GM19467 (cell line): Measurements from ENCODE around the gene RHBDF2.
A peak's percentile ranks its signal among the peaks of the same experiment; 100 is the strongest.
"Not testable (repeated sequence)": the region's sequence is repeated elsewhere in the genome, so short reads cannot be mapped to it uniquely, and the experiment has no call there.

Source experiments
- ATAC-seq: cut with Tn5 transposase; IDR thresholded peaks from one replicate; pipeline ENCODE4 v1.9.1; 2021; ENCODE audit warnings: mild to moderate bottlenecking, moderate library complexity; ENCODE audit not compliant: unreplicated experiment

Gene RHBDF2

DNA sequence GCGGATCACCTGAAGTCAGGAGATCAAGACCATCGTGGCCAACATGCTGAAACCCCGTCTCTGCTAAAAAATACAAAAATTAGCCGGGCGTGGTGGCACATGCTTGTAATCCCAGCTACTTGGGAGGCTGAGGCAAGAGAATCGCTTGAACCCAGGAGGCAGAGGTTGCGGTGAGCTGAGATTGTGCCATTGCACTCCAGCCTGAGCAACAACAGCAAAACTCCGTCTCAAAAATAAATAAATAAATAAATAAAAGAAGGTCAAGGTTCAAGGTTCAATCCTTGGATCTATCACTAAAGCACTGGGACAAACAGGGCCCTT, 24.2 kb upstream of the RHBDF2 start:
- not testable (repeated sequence) for ATAC-seq

- no peak for ATAC-seq
These were observed 23.6 kb upstream of the RHBDF2 start for GRCh38 chr17:76524598-76525512.

GRCh38 chr17:76523084-76524037, 22.1 kb upstream of the RHBDF2 start:
- peak; percentile 55 for ATAC-seq

DNA sequence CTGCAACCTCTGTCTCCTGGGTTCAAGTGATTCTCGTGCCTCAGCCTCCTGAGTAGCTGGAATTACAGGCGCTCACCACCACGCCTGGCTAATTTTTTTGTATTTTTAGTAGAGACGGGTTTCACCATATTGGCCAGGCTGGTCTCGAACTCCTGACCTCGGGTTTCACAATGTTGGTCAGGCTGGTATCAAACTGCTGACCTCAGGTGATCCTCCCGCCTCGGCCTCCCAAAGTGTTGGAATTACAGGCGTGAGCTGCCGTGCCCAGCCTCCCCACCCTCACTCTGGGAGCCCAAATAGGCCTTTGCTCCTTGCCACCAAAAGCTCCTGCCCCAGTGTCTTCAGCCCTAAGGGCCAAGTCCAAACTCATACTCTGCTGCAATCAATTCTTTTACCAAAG, 20.5 kb upstream of the RHBDF2 start:
- not testable (repeated sequence) for ATAC-seq

- ATAC-seq: no peak
These were observed 20.0 kb upstream of the RHBDF2 start for GRCh38 chr17:76521262-76521661.

DNA sequence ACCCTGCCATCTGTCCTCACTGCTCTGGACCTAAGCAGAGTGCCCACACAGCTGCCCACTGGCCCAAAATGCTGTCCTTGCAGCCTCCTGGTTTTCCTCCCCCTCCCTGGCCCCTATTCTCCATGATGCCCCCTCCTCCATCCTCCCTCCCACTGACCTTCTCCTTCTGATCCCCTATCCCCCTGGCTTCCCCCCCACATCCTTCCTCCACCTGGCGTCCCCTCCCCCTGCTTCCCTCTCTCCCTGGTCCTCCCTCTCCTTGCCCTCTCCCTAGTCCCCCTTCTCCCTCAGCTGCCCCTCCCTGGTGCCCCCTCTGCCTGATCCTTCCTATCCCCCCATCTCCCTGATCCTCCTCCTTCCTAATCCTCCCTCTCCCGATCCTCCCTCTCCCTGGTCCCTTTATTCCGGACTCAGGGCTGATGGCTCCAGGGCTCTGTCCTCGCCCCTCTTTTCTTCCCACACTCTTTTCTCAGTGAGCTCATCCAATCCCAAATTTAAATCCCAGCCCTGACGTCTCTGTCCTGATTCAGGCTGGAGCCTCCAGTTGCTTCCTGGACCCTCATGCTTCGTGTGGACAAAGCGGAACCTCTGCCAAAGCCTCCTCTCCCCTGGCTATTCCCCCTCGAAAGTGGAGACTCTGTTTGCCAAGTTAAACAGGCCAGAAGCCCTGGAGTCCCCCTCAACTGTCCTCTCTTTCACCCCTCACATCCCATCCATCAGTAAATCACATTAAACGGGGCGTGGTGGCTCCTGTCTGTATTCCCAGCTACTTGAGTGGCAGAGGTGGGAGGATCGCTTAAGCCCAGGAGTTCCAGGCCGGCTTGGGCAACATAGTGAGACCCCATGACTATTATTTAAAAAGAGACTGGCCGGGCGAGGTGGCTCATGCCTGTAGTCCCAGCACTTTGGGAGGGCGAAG, 18.1 kb upstream of the RHBDF2 start:
- ATAC-seq: no peak

DNA sequence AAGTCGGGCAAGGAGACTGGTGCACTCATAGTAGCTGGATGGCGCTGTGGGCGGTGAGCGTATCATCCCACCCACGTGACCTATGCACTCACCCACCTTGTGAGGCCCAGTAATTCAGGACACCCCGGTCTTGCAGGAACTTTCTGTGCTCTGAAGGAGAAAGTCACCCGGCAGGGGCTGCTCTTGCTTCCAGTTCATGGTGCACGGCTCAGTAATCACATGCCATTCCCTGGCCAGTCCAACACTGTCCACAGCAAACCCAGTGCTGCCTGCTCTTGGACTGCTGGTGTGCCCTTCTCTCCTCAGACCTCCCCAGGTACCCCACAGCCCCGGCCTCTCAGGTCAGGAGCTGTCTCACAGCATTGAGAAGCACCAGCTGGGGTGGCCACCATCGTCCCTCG, 16.4 kb upstream of the RHBDF2 start:
- no peak for ATAC-seq

GRCh38 chr17:76515274-76515949, 14.2 kb upstream of the RHBDF2 start:
- ATAC-seq: peak; percentile 40

- not testable (repeated sequence) for ATAC-seq
These were observed 13.1 kb upstream of the RHBDF2 start for GRCh38 chr17:76514355-76514754.

DNA sequence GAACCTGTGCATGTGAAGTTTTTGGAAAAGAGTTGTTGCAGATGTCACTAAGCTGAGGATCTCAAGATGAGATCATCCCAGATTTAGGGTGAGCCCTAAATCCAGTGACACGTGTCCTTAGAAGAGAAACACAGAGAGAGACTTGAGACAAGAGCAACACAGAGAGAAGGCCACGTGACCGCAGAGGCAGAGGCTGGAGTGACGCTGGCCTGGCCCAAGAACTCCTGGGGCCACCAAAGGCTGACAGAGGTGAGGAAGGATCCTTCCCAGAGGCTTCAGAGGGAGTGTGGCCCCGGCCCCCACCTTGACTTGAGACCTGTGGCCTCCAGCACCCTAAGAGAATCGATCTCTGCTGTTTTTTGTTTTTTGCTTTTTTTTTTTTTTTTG, 12.1 kb upstream of the RHBDF2 start:
- ATAC-seq: no peak

DNA sequence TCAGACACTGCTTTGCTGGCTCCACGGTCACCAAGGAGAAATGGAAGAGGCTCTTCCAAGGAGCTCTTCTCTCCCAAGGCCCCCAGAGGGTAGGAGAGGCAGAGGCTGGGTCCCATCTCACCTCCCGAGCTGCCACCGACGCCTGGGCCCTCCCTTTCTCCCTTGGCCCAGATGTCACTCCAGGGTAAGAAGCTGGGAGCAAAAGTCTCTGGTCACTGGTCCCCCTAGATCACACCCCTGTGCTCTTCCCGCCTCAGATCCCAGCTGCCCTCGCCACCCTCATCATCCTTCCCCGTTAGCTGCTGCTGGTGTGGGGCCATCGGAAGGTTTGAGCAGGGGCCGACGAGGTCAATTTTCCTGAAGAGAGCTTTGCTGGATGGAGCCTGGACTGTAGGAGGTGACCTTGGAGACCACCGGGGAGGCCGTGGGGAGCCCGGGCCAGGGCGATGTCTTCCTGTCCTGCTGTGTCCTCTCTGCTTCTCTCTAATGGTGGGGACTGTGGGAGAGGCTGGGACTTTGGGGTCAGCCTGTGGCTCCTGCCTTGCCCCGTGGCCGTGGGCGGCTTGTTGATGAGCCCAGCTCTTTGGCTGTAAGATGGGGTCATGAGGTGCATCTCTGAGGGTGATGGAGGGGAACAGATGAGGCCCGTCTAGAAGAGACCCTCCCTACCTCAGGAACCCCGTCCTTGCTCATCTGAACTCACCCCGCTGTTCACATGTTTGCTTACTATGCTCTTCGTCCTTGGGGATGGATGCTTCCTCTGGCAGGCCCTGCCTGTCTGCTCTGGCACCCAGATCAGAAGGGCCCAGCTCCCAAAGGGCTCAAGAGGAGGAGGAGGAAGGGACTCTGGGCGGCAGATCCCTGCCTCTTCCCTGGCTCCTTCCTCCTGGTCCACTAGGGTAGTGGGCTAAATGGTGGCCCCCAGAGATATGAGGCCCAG, 11.4 kb upstream of the RHBDF2 start:
- ATAC-seq: no peak

DNA sequence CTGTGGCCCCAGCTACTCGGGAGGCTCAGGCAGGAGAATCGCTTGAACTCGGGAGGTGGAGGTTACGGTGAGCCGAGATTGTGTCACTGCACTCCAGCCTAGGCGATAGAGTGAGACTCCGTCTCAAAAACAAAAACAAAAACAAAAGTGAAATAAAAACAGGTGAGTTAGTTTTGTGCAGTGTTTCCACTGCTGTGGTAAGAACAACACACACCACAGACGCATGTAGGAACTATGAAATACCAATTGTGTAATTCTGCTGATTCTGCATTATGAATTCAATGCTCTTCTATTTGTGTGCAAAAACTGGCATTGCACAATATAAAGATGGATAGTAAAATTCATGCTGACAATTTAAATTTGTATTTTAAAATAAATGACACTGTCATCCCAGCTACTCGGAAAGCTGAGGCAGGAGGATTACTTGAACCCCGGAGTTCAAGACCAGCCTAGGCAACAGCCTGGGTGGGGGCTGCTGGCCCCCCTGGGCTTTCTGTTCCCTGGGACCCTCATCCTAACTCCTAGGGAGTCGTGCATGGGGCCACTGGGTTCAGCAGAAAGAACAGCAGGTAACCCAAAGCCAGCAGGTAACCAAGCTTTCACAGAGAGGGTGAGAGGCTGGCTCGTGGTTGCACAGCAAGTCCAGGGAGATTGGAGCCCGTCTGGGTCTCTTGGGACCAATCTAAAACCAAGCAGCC, 10.6 kb upstream of the RHBDF2 start:
- ATAC-seq: no peak

DNA sequence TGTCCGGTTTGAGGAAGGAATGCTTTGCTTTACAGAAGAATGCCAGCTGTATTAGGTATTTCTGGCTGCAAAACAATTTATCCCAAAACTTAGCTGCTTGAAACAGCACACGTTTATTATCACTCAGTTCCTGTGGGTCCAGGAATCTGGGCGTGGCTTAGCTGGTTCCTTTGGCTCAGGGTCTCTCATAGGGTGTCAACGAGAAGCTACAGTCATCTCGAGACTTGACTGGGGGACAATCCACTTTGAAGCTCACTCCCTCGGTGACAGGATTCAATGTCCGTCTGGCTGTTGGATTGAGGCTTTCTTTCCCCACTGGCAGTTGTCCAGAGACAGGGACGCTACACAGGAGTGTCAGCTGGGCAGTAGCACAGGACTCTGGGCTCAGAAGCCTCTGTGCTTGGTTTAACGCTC, 9.6 kb upstream of the RHBDF2 start:
- no peak for ATAC-seq

DNA sequence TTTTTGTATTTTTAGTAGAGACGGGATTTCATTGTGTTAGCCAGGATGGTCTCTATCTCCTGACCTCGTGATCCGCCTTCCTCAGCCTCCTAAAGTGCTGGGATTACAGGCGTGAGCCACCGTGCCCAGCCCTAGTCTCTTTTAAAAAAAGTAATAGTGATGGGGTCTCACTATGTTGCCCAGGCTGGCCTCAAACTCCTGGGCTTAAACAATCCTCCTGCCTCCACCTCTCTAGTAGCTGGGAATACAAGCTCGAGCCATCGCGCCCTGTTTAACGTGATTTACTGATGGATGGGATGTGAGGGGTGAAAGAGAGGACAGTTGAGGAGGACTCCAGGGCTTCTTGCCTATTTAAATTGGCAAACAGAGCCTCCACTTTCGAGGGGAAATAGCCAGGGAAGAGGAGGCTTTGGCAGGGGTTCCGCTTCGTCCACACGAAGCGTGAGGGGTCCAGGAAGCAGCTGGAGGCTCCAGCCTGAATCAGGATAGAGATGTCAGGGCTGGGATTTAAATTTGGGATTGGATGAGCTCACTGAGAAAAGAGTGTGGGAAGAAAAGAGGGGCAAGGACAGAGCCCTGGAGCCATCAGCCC, 7.3 kb upstream of the RHBDF2 start:
- not testable (repeated sequence) for ATAC-seq

DNA sequence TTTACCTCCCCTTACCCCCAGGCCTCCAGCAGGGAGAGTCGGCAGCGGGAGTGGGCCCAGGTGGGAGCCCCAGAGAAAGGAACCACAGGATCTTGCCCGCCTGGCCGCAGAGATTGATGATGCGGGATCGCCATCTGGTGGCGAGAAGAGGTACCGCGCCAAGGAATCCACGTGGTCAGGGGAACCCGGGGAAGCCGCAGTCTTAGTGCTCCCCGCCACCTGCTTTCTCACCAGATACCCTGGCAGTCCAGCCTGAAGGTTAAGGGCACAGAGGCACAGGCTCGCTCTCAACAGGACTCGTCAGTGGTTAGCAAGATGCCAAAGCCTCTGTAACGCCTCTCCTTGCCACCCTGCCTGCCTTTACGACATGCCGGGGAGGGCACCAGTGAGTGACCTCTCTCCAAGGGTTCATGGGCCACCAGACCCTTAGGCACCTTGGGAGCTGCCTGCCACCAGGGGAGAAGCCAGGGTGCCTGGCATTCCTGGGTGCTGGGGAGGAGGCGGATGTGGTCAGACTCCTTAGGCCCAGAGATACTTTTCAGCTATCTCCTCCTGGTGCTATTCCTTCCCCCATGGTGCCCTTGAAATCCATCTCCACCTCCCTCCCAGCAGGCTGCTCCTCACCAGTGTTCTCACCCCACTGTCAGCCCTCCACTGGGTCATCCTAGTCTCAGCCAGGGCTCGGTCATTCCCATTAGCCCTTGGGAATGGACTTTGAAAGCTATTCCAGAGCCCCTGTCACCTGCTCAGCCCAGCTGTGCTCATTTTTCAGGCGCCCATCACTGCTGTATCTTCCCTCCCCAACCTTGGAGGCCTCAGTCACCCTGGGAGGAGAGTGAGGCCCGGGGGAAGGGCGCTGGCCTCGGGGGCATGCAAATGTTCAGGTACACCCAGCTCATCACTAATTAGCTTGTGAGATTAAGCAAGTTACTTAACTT, 5.5 kb upstream of the RHBDF2 start:
- ATAC-seq: peak; percentile 46

DNA sequence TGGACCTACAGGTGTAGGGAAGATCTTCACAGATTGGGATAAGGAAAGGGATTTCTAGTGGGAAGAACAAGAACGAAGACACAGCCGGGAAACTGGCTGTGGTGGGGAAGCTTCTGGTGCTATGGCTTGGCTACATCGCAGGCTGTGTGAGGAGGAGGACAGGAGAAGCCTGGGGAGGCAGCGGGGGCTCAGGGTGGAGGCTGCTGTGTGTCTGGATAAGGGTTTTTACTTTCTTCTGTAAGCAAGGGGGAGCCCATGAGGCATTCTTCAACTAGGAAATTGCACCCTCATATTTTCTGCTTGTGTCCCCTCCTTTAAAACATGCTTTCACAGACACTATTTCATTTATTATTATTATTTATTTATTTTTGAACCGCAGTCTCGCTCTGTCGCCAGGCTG, 2.9 kb upstream of the RHBDF2 start:
- ATAC-seq: no peak
